Neural cell (in vitro differentiated cells): ENCODE data around the gene SUMF1. TPM values are rescaled to one million over a fixed set of nuclear protein-coding genes. Genes with fewer than 3 reads are reported as not detected.

Experiments
- H2AFZ ChIP-seq: fragments of 200-600, 300-800 bp; sonication (generic), shearing (Covaris generic); 2 replicates; pipeline ENCODE4 v1.6.0; 2014; ENCODE audit warnings: low read depth, mild to moderate bottlenecking, antibody characterized with exemption, low read length, moderate library complexity
- H3F3A ChIP-seq: fragments of 200-600 bp; shearing (Covaris generic); 2 replicates; pipeline ENCODE4 v1.6.1; 2016; ENCODE audit warnings: mild to moderate bottlenecking, moderate library complexity, mixed read lengths, antibody characterized with exemption, low read length; ENCODE audit not compliant: insufficient read depth, poor library complexity, severe bottlenecking
- H3K27ac ChIP-seq: fragments of 200-600, 300-800 bp; sonication (generic), shearing (Covaris generic); 2 replicates; pipeline ENCODE4 v1.5.1; 2014; ENCODE audit warnings: mild to moderate bottlenecking, low read length, moderate library complexity
- H3K27me3 ChIP-seq: fragments of 300-800, 200-600 bp; sonication (generic), shearing (Covaris generic); 2 replicates; pipeline ENCODE4 v1.6.0; 2014; ENCODE audit warnings: mild to moderate bottlenecking, low read depth, low read length, moderate library complexity; ENCODE audit not compliant: insufficient read depth
- H3K36me3 ChIP-seq: fragments of 300-800, 200-600 bp; sonication (generic), shearing (Covaris generic); 2 replicates; pipeline ENCODE4 v1.5.1; 2014; ENCODE audit warnings: mild to moderate bottlenecking, antibody characterized with exemption, low read length, moderate library complexity; ENCODE audit not compliant: insufficient read depth
- H3K4me2 ChIP-seq: fragments of 300-800, 200-600 bp; sonication (generic), shearing (Covaris generic); 2 replicates; pipeline ENCODE4 v1.6.0; 2014; ENCODE audit warnings: mild to moderate bottlenecking, low read length
- H3K4me3 ChIP-seq: fragments of 300-800, 200-600 bp; sonication (generic), shearing (Covaris generic); 2 replicates; pipeline ENCODE4 v1.5.1; 2014; ENCODE audit warnings: mild to moderate bottlenecking, low read length, moderate library complexity
- H3K79me2 ChIP-seq: fragments of 200-600 bp; shearing (Covaris generic); replicated peaks from 2 replicates; pipeline ENCODE4 v1.6.0; 2014; ENCODE audit warnings: mild to moderate bottlenecking, low read length, moderate library complexity; ENCODE audit not compliant: insufficient read depth
- H3K9ac ChIP-seq: fragments of 300-800, 200-600 bp; sonication (generic), shearing (Covaris generic); 2 replicates; pipeline ENCODE4 v1.6.1; 2016; ENCODE audit warnings: mild to moderate bottlenecking, low read length, mixed read lengths
- H3K9me2 ChIP-seq: fragments of 200-600 bp; shearing (Covaris generic); 2 replicates; pipeline ENCODE4 v1.6.1; 2016; ENCODE audit warnings: mild to moderate bottlenecking, low read length, mixed read lengths; ENCODE audit not compliant: insufficient read depth
- H3K9me3 ChIP-seq: fragments of 200-600, 300-800 bp; sonication (generic), shearing (Covaris generic); 2 replicates; pipeline ENCODE4 v1.6.1; 2016; ENCODE audit warnings: mild to moderate bottlenecking, mixed run types, low read length, moderate library complexity, mixed read lengths
- H4K20me1 ChIP-seq: fragments of 200-600 bp; shearing (Covaris generic); 2 replicates; pipeline ENCODE4 v1.6.1; 2016; ENCODE audit warnings: mild to moderate bottlenecking, mixed run types; ENCODE audit not compliant: insufficient read depth
- CTCF ChIP-seq: fragments of 450-650 bp; IDR thresholded peaks from 2 replicates; pipeline ENCODE4 v1.5.1; 2014; ENCODE audit warnings: antibody characterized with exemption, mild to moderate bottlenecking, moderate library complexity; ENCODE audit not compliant: poor library complexity, severe bottlenecking
- EP300 ChIP-seq: fragments of 450-650 bp; conservative IDR thresholded peaks from 2 replicates; pipeline ENCODE4 v1.6.1; 2014; ENCODE audit warnings: antibody characterized with exemption, mild to moderate bottlenecking, moderate library complexity; ENCODE audit not compliant: poor library complexity, severe bottlenecking
- EZH2 ChIP-seq: fragments of 200-600, 300-800 bp; shearing (Covaris generic), sonication (generic); IDR thresholded peaks from 2 replicates; pipeline ENCODE4 v1.6.1; 2014; ENCODE audit warnings: antibody characterized with exemption, low read length, borderline replicate concordance, mild to moderate bottlenecking; ENCODE audit not compliant: insufficient read depth, poor library complexity, severe bottlenecking
- MXI1 ChIP-seq: fragments of 450-650 bp; conservative IDR thresholded peaks from 2 replicates; pipeline ENCODE4 v1.6.1; 2014; ENCODE audit warnings: antibody characterized with exemption, mild to moderate bottlenecking; ENCODE audit not compliant: poor library complexity, severe bottlenecking
- POLR2AphosphoS5 ChIP-seq: IDR thresholded peaks from 2 replicates; pipeline ENCODE4 v1.6.1; 2012
- RAD21 ChIP-seq: fragments of 450-650 bp; conservative IDR thresholded peaks from 2 replicates; pipeline ENCODE4 v1.6.1; 2014; ENCODE audit warnings: antibody characterized with exemption, mild to moderate bottlenecking, moderate library complexity
- REST ChIP-seq: IDR thresholded peaks from 2 replicates; pipeline ENCODE4 v1.6.1; 2012; ENCODE audit warnings: borderline replicate concordance
- SMC3 ChIP-seq: fragments of 450-650 bp; conservative IDR thresholded peaks from 2 replicates; pipeline ENCODE4 v1.6.1; 2014; ENCODE audit warnings: antibody characterized with exemption, mild to moderate bottlenecking, moderate library complexity; ENCODE audit not compliant: poor library complexity
- TAF1 ChIP-seq: IDR thresholded peaks from 2 replicates; pipeline ENCODE4 v1.6.1; 2012; ENCODE audit warnings: low read depth
- polyA plus RNA-seq: library from polyadenylated mRNA; depleted of rRNA; stranded (reverse); fragments of >200 nt; gene quantifications from 2 replicates; pipeline ENCODE4 v1.2.3, GENCODE V29; 2014

Gene SUMF1
- polyA plus RNA-seq, 1 donor from 2014 or later: 3.6 TPM

- TF ChIP-seq REST (no peak), MXI1 (no peak), CTCF (no peak), SMC3 (no peak), TAF1 (no peak), POLR2AphosphoS5 (no peak), EZH2 (no peak), EP300 (no peak), RAD21 (no peak)
Observed at GRCh38 chr3:4438296-4438695, 28.8 kb downstream of the SUMF1 start.

GRCh38 chr3:4432259-4432658 lies 34.8 kb downstream of the SUMF1 start:
- no peak overlapping the region for H3K4me2 ChIP-seq
- no peaks in the 10 kb centered on the region for H3F3A ChIP-seq
- no peaks in the 10 kb centered on the region for H4K20me1 ChIP-seq
- H3K79me2 ChIP-seq: no peaks in the 10 kb centered on the region
- H3K9me2 ChIP-seq: no peaks in the 10 kb centered on the region
- H3K4me3 ChIP-seq: no peak overlapping the region
- H3K36me3 ChIP-seq: no peaks in the 10 kb centered on the region
- TF ChIP-seq RAD21: no peak
- TF ChIP-seq CTCF: no peak
- no peak for TF ChIP-seq REST
- no peak for TF ChIP-seq TAF1
- no peak for TF ChIP-seq EP300
- no peak for TF ChIP-seq EZH2
- no peak for TF ChIP-seq SMC3
- no peak for TF ChIP-seq MXI1
- no peak for TF ChIP-seq POLR2AphosphoS5
- H3K9me3 ChIP-seq: no peaks in the 10 kb centered on the region
- H2AFZ ChIP-seq: no peak overlapping the region
- no peak overlapping the region for H3K27ac ChIP-seq
- H3K9ac ChIP-seq: no peak overlapping the region
- no peaks in the 10 kb centered on the region for H3K27me3 ChIP-seq

More at GRCh38 chr3:4438296-4438695, 28.8 kb downstream of the SUMF1 start:
- Histone ChIP-seq H3K9ac (no peak overlapping the region), H3K27me3 (no peaks in the 10 kb centered on the region), H3F3A (no peaks in the 10 kb centered on the region), H3K27ac (no peak overlapping the region), H3K4me3 (no peak overlapping the region), H3K79me2 (no peaks in the 10 kb centered on the region), H4K20me1 (no peaks in the 10 kb centered on the region), H2AFZ (no peak overlapping the region), H3K9me2 (no peaks in the 10 kb centered on the region), H3K36me3 (no peaks in the 10 kb centered on the region), H3K9me3 (no peaks in the 10 kb centered on the region), H3K4me2 (no peak overlapping the region)
